Activated T-cell treated with anti-CD3 and anti-CD28 coated beads, Interleukin-2, amount 50 U/mL, for 48 hours (primary cell): ENCODE results near the gene TBX22.
"Not testable (repeated sequence)": the region's sequence is repeated elsewhere in the genome, so short reads cannot be mapped to it uniquely, and the experiment has no call there.

Source experiments
- DNase-seq, 2 experiments: peaks; one replicate each; pipeline ENCODE4 v3.0.0-alpha.2; 2020

The TBX22 gene, protein sequence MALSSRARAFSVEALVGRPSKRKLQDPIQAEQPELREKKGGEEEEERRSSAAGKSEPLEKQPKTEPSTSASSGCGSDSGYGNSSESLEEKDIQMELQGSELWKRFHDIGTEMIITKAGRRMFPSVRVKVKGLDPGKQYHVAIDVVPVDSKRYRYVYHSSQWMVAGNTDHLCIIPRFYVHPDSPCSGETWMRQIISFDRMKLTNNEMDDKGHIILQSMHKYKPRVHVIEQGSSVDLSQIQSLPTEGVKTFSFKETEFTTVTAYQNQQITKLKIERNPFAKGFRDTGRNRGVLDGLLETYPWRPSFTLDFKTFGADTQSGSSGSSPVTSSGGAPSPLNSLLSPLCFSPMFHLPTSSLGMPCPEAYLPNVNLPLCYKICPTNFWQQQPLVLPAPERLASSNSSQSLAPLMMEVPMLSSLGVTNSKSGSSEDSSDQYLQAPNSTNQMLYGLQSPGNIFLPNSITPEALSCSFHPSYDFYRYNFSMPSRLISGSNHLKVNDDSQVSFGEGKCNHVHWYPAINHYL

DNA sequence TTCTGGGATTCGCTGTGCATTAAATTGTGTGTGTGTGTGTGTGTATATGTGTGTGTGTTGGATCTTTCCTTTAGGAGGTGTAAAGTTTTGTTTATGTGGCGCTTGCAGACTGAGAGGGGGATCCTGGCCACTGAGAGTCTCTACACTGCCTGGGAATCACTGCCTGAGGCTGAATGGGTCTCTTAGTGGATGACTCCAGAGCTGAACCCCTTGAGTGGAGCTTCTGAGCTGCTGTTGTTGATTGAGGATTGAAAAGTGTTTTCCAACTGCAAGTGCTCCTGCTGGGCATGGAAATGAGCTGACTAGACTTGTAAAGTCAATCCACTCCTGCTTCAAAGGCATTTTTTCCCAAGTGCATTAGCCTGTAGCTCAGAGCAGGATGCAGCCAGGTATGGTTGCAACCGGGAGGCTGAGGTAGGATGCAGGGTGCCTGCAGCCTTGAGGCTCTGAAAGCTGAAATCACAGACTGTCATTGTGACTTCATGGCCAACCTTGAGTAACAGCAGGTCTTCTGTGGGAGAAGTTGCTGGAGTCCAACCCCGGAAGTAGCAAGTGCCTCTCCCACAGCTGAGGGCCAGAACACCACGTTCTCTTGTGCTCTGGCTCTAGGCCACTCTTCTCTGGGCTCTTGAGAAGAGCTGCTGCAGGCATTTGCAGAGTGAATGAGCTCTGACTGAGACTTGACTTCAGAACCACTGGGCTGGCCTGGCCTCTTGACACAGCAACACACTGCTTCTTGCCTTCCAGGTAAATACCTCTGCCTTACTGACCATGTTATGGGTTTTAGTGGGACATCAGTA, at the start of gene TBX22:
Gene TBX22, plus strand, starts transcription at position 613 of the 800 bp plus-strand sequence. CDS start 7,517 bp downstream, outside the sequence.
- DNase-seq, result no peak

DNA sequence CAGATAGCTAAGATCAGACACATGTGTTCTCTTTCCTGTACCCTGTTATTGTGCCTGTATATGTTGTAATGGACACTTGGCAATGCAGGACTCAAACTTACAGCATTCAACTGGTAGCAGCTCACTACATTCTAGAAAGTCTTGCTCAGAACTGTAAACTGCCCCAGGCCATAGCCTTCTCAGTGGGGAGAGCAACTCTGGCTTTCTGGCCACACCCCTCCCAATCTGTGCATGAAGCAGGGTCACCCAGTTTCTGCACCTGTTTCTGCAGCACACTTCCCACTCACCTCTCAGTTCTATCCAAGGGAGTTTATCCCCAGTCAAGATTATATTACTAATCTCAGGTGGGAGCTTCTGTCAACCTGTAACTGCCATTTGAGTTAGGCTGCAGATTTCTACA, 38.9 kb upstream of the TBX22 start:
- DNase-seq, result no peak

DNA sequence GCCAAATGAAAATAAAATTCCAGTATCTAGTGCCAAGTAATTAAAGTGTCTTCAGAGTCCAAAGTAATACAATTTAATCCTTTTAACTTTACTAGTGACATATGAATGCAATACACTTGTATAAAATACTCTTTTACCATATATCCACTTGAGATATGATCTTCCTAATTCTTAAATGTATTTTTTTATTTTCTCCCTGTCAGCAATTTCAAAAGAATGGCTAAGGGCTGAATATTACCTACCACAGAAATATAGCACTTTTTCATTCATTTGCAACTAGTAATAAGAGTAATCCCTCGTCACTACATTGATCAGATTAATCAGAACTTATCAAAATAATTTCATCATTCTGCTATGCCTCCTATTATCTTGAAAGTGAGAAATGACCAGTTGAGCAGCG, 10.1 kb upstream of the TBX22 start:
- DNase-seq, result no peak

DNA sequence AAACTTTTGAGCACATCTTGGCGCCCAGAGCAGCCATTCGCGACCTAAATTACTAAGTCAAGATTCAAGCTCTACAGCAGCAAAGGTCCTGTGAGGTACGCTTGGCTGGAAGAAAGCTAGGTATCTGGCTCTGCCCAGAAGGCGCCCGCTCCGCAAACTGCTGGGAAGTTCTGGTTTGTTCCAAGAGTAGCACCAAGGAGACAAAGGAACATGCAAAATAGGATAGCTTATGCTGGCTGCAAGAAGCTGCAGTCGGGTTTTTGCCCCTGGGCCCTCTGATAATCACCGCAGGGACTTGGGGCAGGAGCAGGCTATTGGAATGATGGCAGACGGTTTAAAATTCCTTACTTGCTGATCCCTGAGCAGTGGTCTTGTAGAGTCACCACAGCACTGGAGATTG, 3.0 kb upstream of the TBX22 start:
- DNase-seq, result no peak

DNA sequence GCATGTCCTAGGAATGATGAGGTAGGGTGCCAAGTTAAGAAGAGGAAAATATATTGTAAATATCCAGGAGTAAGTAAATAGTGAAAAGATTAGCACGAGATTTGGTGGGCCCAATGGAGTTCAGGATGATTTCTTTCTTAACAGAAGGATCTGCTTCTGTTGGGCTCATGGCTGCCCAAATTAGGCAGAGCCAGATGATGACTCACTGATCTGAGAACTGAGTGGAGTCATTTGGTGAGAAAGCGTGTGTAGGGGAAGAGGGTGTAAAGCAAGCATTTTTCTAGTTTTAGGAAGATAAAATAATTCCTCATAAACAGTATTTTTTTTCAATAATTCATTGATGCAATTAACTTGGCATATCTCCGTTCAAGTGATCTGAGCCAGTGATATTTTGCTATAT, 1.6 kb downstream of the TBX22 start:
- DNase-seq, result no peak

DNA sequence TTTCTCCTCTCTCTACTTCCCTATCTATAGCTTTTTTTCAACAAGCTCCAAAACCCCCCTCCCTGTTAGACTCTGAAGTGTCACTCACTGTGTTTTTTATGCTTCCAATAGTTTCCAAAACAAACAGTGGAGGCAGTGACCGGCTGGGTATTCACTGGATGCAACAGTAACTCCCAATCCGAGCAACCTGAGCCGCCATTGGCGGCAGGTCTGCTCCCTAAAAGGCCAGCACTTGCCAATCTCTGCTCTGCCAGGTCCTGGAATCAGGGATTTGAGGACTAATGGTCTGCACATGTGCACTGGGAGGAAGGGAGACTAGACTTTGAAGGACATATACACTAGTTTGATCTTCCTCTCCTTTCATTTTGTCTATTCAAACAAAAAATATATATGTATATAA, 7.1 kb downstream of the TBX22 start:
- DNase-seq, result no peak

DNA sequence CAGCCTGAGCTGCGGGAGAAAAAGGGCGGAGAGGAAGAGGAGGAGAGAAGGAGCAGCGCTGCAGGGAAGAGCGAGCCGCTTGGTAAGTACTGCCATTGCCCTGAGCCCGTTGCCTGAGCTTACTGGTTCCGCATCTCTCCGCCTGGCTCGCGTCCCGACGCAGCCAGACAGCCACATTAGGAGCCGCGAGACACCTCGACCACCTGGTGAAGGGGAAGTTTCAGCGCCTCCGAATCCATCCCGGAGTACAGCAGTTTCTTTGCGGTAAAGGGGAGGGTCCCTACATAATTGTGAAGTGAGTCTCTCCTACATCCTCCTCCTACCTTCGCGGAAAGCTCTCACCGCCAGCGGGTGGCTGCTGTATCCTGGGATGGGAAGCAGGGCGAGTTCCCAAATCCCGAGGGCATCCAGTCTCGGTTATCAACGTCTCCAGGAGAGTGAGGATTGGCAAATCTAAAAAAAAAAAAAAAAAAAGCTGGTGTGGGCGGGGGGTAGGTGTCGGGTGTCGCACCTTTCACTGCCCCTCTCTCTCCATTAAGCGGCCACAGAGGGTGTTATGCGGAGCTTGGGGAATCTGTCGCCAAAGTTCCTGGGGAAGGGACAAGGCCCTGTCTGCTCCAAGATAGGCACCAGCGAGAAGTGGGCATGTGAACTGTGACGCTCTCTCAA, 7.9 kb downstream of the TBX22 start:
- DNase-seq, result no peak

DNA sequence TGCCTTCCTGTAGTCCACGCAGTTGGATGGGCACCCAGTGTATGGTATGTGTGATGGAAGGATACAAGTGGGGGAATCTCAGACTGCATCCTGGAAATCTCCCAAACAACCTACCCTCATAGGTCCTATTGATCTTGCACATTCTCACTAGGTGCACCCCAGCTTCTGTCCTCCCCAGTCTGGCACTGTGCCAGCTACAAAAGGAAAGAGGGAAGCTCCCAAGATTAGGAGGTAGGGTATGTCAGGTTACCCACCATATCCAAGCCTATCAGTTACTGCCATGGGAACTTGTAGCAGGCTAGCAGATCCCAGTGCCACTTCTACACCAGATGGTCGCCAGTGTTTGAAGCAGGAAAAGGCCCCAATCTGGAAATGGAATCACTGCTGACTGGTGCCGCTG, 11.6 kb downstream of the TBX22 start:
- no peak for DNase-seq

DNA sequence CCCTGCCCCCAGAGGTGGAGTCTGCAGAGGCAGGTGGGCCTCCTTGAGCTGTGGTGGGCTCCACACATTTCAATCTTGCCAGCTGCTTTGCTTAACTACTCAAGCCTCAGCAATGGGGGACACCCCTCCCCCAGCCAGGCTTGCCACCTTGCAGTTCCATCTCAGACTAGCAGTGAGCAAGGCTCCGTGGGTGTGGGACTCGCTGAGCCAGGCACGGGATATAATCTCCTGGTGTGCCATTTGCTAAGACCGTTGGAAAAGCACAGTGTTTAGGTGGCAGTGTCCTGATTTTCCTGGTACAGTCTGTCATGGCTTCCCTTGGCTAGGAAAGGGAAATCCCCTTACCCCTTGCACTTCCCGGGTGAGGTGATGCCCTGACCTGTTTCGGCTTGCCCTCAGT, 51.6 kb downstream of the TBX22 start:
- not testable (repeated sequence) for DNase-seq

DNA sequence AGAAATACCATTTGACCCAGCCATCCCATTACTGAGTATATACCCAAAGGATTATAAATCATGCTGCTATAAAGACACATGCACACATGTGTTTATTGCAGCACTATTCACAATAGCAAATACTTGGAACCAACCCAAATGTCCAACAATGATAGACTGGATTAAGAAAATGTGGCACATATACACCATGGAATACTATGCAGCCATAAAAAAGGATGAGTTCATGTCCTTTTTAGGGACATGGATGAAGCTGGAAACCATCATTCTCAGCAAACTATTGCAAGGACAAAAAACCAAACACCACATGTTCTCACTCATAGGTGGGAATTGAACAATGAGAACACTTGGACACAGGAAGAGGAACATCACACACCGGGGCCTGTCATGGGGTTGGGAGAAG, 61.1 kb downstream of the TBX22 start:
- not testable (repeated sequence) for DNase-seq
